Measurements from ENCODE around the gene AHCTF1. TPM values are rescaled to one million over a fixed set of nuclear protein-coding genes. Genes with fewer than 3 reads are reported as not detected.
"Not testable (repeated sequence)": the region's sequence is repeated elsewhere in the genome, so short reads cannot be mapped to it uniquely, and the experiment has no call there.

AHCTF1 gene
- total RNA-seq, 1 donor from 2014 or later = 40.4 TPM

DNA sequence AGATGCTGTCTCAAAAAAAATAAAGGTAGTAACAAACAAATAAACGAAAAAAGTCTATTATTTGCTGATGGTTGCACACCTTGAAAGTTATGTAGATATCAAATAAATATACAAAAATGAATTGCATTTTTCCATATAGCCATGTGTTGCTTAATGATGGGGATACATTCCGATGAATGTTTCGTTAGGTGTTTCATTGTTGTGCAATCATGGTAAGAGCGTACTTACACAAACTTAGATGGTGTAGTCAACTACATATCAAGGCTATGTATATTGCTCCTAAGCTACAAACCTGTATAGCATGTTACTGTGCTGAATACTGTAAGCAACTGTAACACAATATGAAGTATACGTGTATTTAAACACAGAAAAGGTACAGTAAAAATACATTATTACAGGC is 34.4 kb downstream of the AHCTF1 start:
- H3K27me3 Mint-ChIP-seq (ENCODE audit: low read depth) = no peaks in the 10 kb centered on the region
- H3K36me3 Mint-ChIP-seq (ENCODE audit: low read depth) = peaks cover 29% of the 10 kb centered on the region
- H3K9me3 Mint-ChIP-seq = no peaks in the 10 kb centered on the region
- TF ChIP-seq, protein P1, sequence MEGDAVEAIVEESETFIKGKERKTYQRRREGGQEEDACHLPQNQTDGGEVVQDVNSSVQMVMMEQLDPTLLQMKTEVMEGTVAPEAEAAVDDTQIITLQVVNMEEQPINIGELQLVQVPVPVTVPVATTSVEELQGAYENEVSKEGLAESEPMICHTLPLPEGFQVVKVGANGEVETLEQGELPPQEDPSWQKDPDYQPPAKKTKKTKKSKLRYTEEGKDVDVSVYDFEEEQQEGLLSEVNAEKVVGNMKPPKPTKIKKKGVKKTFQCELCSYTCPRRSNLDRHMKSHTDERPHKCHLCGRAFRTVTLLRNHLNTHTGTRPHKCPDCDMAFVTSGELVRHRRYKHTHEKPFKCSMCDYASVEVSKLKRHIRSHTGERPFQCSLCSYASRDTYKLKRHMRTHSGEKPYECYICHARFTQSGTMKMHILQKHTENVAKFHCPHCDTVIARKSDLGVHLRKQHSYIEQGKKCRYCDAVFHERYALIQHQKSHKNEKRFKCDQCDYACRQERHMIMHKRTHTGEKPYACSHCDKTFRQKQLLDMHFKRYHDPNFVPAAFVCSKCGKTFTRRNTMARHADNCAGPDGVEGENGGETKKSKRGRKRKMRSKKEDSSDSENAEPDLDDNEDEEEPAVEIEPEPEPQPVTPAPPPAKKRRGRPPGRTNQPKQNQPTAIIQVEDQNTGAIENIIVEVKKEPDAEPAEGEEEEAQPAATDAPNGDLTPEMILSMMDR (conservative IDR thresholded peaks at IDR 0.05) = no peak
- no peaks in the 10 kb centered on the region for H3K4me1 Mint-ChIP-seq
- no peak overlapping the region for H3K27ac Mint-ChIP-seq (ENCODE audit: unreplicated experiment)
- no peak for DNase-seq (ENCODE audit: low read depth, low spot score)
- H3K4me3 Mint-ChIP-seq = no peak overlapping the region

DNA sequence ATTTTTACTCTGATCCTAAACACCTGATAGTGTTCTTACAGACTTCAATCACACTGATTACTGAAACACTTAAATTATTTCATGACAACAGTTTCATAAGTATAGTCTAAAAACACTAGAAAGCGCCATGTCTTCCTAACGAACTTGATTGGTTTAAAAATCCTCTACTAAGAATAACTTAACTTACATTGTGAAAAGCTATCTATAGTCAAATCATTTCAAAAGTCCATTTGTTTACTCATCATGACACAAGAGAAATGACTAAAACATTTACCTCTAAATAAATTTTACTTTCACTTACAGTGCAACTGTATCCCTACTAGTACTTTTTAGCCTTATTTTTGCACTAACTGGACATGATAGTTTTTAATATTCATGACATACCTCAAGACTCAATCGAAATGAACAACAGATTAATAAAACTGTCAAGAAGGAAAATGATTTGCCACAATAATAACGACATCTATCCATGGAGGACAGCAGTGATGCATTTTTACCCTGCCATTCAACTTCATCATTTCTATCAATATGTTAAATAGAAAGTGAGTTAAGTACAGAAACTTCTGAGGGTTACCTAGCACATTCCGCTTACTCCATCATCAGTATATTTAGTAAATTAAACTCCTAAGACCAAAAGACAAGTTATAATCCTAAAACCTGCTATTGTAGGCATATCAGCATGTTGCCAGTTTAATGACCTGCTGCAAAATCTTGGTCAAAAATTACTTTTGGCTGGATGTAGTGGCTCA is 38.4 kb downstream of the AHCTF1 start:
- H3K36me3 Mint-ChIP-seq (ENCODE audit: low read depth) = peaks cover 32% of the 10 kb centered on the region

DNA sequence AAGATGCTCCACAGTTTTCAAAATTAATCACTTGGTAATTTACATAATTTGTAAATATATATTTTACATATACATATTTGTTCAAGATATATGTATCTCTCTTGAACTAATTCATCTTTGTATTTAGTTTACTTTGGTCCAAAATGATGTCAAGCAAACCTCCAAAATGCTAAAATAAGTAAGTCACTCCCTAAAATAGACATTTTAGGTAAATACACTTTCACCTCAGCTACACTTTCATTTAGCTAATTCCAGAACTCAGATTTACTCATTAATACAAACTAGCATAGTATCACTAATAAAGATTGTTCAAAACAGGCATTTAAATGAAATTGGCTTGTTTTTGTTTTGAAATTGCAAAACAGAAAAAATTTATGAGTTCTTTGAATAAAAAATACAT is 40.6 kb downstream of the AHCTF1 start:
- peaks cover 29% of the 10 kb centered on the region for H3K36me3 Mint-ChIP-seq (ENCODE audit: low read depth)
- no peak overlapping the region for H3K27ac Mint-ChIP-seq (ENCODE audit: unreplicated experiment)

More for the DNA sequence above, 38.4 kb downstream of the AHCTF1 start:
- H3K27me3 Mint-ChIP-seq (ENCODE audit: low read depth) = no peaks in the 10 kb centered on the region
- H3K4me1 Mint-ChIP-seq = no peaks in the 10 kb centered on the region
- no peak for DNase-seq (ENCODE audit: low read depth, low spot score)
- H3K4me3 Mint-ChIP-seq = no peak overlapping the region
- no peaks in the 10 kb centered on the region for H3K9me3 Mint-ChIP-seq
- H3K27ac Mint-ChIP-seq (ENCODE audit: unreplicated experiment) = no peak overlapping the region
- TF ChIP-seq, protein P1 (conservative IDR thresholded peaks at IDR 0.05) = no peak

DNA sequence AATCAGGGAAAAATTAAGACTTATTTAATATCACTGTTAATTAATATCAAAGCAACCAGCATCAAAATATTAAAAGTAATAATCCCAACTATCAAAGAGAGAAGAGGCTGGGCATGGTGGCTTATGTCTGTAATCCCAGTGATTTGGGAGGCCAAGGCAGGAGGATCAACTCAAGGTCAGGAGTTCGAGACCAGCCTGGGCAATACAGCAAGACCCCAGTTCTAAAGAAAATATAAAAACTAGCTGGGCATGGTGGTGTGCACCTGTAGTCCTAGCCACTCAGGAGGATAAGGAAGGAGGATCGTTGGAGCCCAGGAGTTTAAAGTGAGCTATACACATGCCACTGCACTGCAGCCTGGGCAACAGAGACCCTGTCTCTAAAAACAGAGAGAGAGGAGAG is 43.2 kb downstream of the AHCTF1 start:
- DNase-seq (ENCODE audit: low read depth, low spot score) = no peak
- no peak overlapping the region for H3K27ac Mint-ChIP-seq (ENCODE audit: unreplicated experiment)
- H3K27me3 Mint-ChIP-seq (ENCODE audit: low read depth) = no peaks in the 10 kb centered on the region
- H3K36me3 Mint-ChIP-seq (ENCODE audit: low read depth) = peaks cover 19% of the 10 kb centered on the region
- no peak overlapping the region for H3K4me3 Mint-ChIP-seq
- H3K4me1 Mint-ChIP-seq = no peaks in the 10 kb centered on the region
- TF ChIP-seq, protein P1 (conservative IDR thresholded peaks at IDR 0.05) = no peak
- H3K9me3 Mint-ChIP-seq = no peaks in the 10 kb centered on the region

More for the DNA sequence above, 40.6 kb downstream of the AHCTF1 start:
- TF ChIP-seq, protein P1 (conservative IDR thresholded peaks at IDR 0.05) = no peak
- DNase-seq (ENCODE audit: low read depth, low spot score) = no peak
- Mint-ChIP-seq H3K4me1 (no peaks in the 10 kb centered on the region), H3K9me3 (no peaks in the 10 kb centered on the region), H3K4me3 (no peak overlapping the region), H3K27me3 (ENCODE audit: low read depth) (no peaks in the 10 kb centered on the region)

DNA sequence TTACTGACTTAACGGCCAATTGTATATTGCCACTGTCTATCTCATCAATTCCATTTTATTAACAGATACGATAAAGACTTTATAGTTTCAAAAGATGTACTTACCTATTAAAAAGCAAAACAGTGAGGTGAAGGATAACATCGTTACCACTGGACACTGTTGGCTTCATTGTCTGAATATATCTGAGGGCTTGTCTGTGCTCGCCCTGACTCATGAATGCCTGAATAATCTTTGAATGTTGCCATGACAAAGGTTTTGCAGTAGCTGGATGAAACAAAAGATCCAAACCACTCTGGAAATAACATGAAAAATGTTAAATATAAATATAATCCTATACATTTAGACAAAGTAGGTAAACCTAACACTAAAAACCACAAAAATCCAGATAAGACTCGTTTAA is 46.4 kb downstream of the AHCTF1 start:
- not testable (repeated sequence) for H3K27me3 Mint-ChIP-seq (ENCODE audit: low read depth); H3K9me3 Mint-ChIP-seq; H3K27ac Mint-ChIP-seq (ENCODE audit: unreplicated experiment); H3K4me3 Mint-ChIP-seq; H3K4me1 Mint-ChIP-seq; DNase-seq (ENCODE audit: low read depth, low spot score)
- H3K36me3 Mint-ChIP-seq (ENCODE audit: low read depth) = peaks cover 20% of the 10 kb centered on the region

DNA sequence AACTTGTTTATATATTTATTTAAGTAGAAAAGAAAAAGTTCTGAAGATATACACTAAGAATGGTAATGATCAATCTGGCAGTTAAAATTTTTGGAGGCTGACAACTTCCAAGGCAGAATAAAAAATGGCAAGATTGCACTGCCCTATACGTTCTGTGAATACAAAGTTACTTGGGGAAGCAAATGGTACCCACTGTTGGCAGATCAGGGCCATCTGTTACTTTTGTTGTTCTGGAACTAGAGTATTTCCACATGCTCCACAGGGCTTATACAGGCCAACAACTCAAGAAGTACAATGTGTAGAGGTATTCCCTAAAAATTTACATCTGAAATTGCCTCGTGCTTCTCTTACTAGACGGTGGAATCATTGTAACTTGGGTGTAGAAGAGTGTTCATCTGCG is 53.2 kb downstream of the AHCTF1 start:
- Mint-ChIP-seq H3K4me1 (no peaks in the 10 kb centered on the region), H3K27me3 (ENCODE audit: low read depth) (no peaks in the 10 kb centered on the region), H3K9me3 (no peaks in the 10 kb centered on the region), H3K36me3 (ENCODE audit: low read depth) (peaks cover 20% of the 10 kb centered on the region), H3K27ac (ENCODE audit: unreplicated experiment) (no peak overlapping the region), H3K4me3 (no peak overlapping the region)
- DNase-seq (ENCODE audit: low read depth, low spot score) = no peak
- TF ChIP-seq, protein P1 (conservative IDR thresholded peaks at IDR 0.05) = no peak

All from neural crest cell (in vitro differentiated cells).